Fibroblast of skin of left biceps (primary cell): Measurements from ENCODE around the gene NOVA1.

ENCODE experiments used
- DNase-seq, 2 experiments: peaks; one replicate each; pipeline ENCODE4 v3.0.0-alpha.2; 2013; ENCODE audit warnings: low read depth in 2 of 2

The NOVA1 gene

GRCh38 chr14:26594148-26594547 lies 3.7 kb downstream of the NOVA1 start:
- DNase-seq: no peak

- DNase-seq: no peak
Measured at GRCh38 chr14:26593357-26593756, 4.5 kb downstream of the NOVA1 start.

GRCh38 chr14:26589925-26590324 lies 7.9 kb downstream of the NOVA1 start:
- DNase-seq: no peak

- no peak for DNase-seq
Measured at GRCh38 chr14:26577711-26578110, 20.1 kb downstream of the NOVA1 start.

GRCh38 chr14:26554069-26554772 lies 43.6 kb downstream of the NOVA1 start:
- DNase-seq: no peak

GRCh38 chr14:26549571-26549970 lies 48.3 kb downstream of the NOVA1 start:
- DNase-seq: no peak

- no peak for DNase-seq
Measured at GRCh38 chr14:26548406-26548805, 49.4 kb downstream of the NOVA1 start.

- no peak for DNase-seq
Measured at GRCh38 chr14:26538176-26538575, 59.7 kb downstream of the NOVA1 start.

GRCh38 chr14:26531894-26532293 lies 65.9 kb downstream of the NOVA1 start:
- DNase-seq: peak; percentile 64 to 68

GRCh38 chr14:26528415-26529182 lies 69.2 kb downstream of the NOVA1 start:
- no peak for DNase-seq

- DNase-seq: no peak
Measured at GRCh38 chr14:26527095-26527494, 70.7 kb downstream of the NOVA1 start.

GRCh38 chr14:26526137-26526536 lies 71.7 kb downstream of the NOVA1 start:
- DNase-seq: peak; percentile 28 to 47

GRCh38 chr14:26525085-26525484 lies 72.7 kb downstream of the NOVA1 start:
- no peak for DNase-seq

GRCh38 chr14:26522967-26523366 lies 74.9 kb downstream of the NOVA1 start:
- peak; percentile 39 to 49 for DNase-seq

- no peak for DNase-seq
Measured at GRCh38 chr14:26517771-26518170, 80.1 kb downstream of the NOVA1 start.

GRCh38 chr14:26500028-26500427 lies 97.8 kb downstream of the NOVA1 start:
- no peak for DNase-seq

GRCh38 chr14:26499546-26499945 lies 98.3 kb downstream of the NOVA1 start:
- no peak for DNase-seq

- no peak for DNase-seq
Measured at GRCh38 chr14:26486922-26487321, 110.9 kb downstream of the NOVA1 start.

- DNase-seq: no peak
Measured at GRCh38 chr14:26484562-26484961, 113.3 kb downstream of the NOVA1 start.

- no peak for DNase-seq
Measured at GRCh38 chr14:26478967-26479366, 118.9 kb downstream of the NOVA1 start.

GRCh38 chr14:26466862-26467261 lies 131.0 kb downstream of the NOVA1 start:
- no peak for DNase-seq

GRCh38 chr14:26463136-26463535 lies 134.7 kb downstream of the NOVA1 start:
- DNase-seq: no peak

GRCh38 chr14:26454105-26454504 lies 143.7 kb downstream of the NOVA1 start:
- no peak for DNase-seq
